HG02763 (cell line): ENCODE data around the gene MGMT.

Experiments
- ATAC-seq: cut with Tn5 transposase; IDR thresholded peaks from one replicate; pipeline ENCODE4 v1.9.1; 2021; ENCODE audit warnings: mild to moderate bottlenecking, moderate library complexity; ENCODE audit not compliant: unreplicated experiment

The MGMT gene

DNA sequence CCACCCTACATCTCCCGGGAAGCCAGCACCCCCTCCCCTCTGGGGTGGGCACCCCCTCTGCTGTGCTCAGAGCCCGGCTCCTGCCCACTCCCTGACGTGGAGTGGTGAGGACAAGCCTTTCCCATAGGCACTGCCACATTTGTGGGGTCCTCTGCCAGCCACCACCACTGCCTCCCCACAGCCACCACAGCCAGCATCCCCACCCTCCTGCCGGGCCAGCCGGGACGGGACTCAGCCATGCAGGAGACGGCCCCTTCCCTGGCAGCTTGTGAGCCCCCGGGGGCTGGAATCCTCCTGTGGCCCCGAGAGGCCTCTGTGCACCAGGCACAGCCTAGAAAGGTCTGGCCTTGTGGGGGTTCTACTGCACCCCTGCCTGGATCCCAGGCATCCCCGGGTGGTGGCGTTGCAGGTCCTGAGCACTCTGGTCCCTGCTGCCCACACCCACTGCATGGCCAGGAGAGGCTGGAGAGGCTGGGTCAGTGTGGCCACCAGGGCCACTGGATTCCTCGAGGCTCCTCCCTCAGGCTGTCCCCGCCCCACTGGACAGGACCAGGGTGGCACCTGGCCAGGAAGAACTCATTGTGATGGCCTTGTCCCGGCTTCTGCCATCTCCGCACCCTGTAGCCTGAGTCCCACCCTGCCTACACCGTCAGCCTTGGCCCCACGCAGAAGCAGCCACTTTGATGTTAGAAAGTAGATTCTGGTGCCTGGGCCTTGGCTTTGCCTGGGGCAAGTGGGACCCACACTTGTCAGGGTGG is 349.0 kb downstream of the MGMT start:
- ATAC-seq: no peak

DNA sequence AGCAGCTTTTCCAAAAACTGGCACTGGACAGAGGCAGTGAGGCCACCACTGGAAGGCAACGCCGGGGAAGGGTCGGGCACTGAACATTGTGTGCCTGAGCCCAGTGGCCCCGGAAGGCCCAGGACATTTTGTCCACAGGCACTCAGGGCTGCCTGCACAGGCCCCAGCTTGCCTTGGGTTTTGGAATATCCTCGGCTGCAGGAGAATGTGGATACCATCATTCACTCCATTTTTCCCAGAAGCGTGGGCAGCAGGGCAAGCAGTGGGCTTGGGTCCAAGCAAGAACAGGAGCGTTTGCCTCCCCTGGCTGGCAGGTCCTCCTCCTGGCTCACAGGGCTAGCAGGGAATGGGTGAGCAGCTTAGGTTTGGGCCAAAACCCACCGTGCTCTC is 349.6 kb downstream of the MGMT start:
- ATAC-seq: no peak
